ENCODE results near the gene LNX1.
"Not testable (repeated sequence)": the region's sequence is repeated elsewhere in the genome, so short reads cannot be mapped to it uniquely, and the experiment has no call there.

The LNX1 gene

GRCh38 chr4:53497487-53498244 lies 93.6 kb downstream of the LNX1 start:
- no peak for DNase-seq (ENCODE audit: low read depth in 2 of 2)

GRCh38 chr4:53494851-53495250 lies 96.4 kb downstream of the LNX1 start:
- DNase-seq (ENCODE audit: low read depth in 2 of 2): no peak

GRCh38 chr4:53490965-53491622 lies 100.2 kb downstream of the LNX1 start:
- DNase-seq (ENCODE audit: low read depth in 2 of 2): no peak

GRCh38 chr4:53490161-53490956 lies 100.9 kb downstream of the LNX1 start:
- no peak for DNase-seq (ENCODE audit: low read depth in 2 of 2)

- DNase-seq (ENCODE audit: low read depth in 2 of 2): no peak
Observed at GRCh38 chr4:53489279-53489889, 101.9 kb downstream of the LNX1 start.

- DNase-seq (ENCODE audit: low read depth in 2 of 2): no peak
Observed at GRCh38 chr4:53487766-53488165, 103.5 kb downstream of the LNX1 start.

GRCh38 chr4:53485658-53486040 lies 105.6 kb downstream of the LNX1 start:
- no peak for DNase-seq (ENCODE audit: low read depth in 2 of 2)

- no peak for DNase-seq (ENCODE audit: low read depth in 2 of 2)
Observed at GRCh38 chr4:53484911-53485657, 106.2 kb downstream of the LNX1 start.

GRCh38 chr4:53483250-53483649 lies 108.0 kb downstream of the LNX1 start:
- no peak for DNase-seq (ENCODE audit: low read depth in 2 of 2)

- no peak for DNase-seq (ENCODE audit: low read depth in 2 of 2)
Observed at GRCh38 chr4:53481586-53481985, 109.7 kb downstream of the LNX1 start.

GRCh38 chr4:53480909-53481308 lies 110.4 kb downstream of the LNX1 start:
- no peak for DNase-seq (ENCODE audit: low read depth in 2 of 2)

- DNase-seq (ENCODE audit: low read depth in 2 of 2): no peak
Observed at GRCh38 chr4:53479736-53480525, 111.4 kb downstream of the LNX1 start.

- DNase-seq (ENCODE audit: low read depth in 2 of 2): no peak
Observed at GRCh38 chr4:53478671-53479456, 112.4 kb downstream of the LNX1 start.

GRCh38 chr4:53477636-53478035 lies 113.7 kb downstream of the LNX1 start:
- DNase-seq (ENCODE audit: low read depth in 2 of 2): no peak

GRCh38 chr4:53477038-53477565 lies 114.2 kb downstream of the LNX1 start:
- DNase-seq (ENCODE audit: low read depth in 2 of 2): no peak

GRCh38 chr4:53476232-53477037 lies 114.9 kb downstream of the LNX1 start:
- DNase-seq (ENCODE audit: low read depth in 2 of 2): no peak

GRCh38 chr4:53466576-53466975 lies 124.7 kb downstream of the LNX1 start:
- not testable (repeated sequence) for DNase-seq (ENCODE audit: low read depth in 2 of 2)

- no peak for DNase-seq (ENCODE audit: low read depth in 2 of 2)
Observed at GRCh38 chr4:53465891-53466290, 125.4 kb downstream of the LNX1 start.

GRCh38 chr4:53465281-53465680 lies 126.0 kb downstream of the LNX1 start:
- no peak for DNase-seq (ENCODE audit: low read depth in 2 of 2)

Data from stimulated activated CD4-positive, alpha-beta T cell treated with anti-CD3 and anti-CD28 coated beads, Interleukin-4, amount 100 ng/mL, for 48 hours (primary cell).